DND-41 (cell line): ENCODE results near the gene GRK6.

ENCODE experiments used
- ATAC-seq: fragments of 200-7000 bp; cut with Tn5 transposase; 3 replicates; pipeline ENCODE4 v1.9.1; 2021; ENCODE audit warnings: low read depth; ENCODE audit not compliant: insufficient read depth
- DNase-seq: peaks from one replicate; pipeline ENCODE4 v3.0.0-alpha.2; 2020
- H2AFZ ChIP-seq: 2 replicates; pipeline ENCODE4 v1.6.0; 2012; ENCODE audit warnings: low read depth, low read length
- H3K27ac ChIP-seq: 2 replicates; pipeline ENCODE4 v1.5.1; 2012; ENCODE audit warnings: low read length, inconsistent platforms
- H3K27me3 ChIP-seq: fragments of 200-600 bp; sonication (generic); 2 replicates; pipeline ENCODE4 v1.6.0; 2012; ENCODE audit warnings: low read length, mild to moderate bottlenecking, inconsistent platforms; ENCODE audit not compliant: insufficient read depth, poor library complexity
- H3K36me3 ChIP-seq: 2 replicates; pipeline ENCODE4 v1.5.1; 2012; ENCODE audit warnings: low read length, inconsistent platforms; ENCODE audit not compliant: insufficient read depth
- H3K4me1 ChIP-seq: 2 replicates; pipeline ENCODE4 v1.5.1; 2012; ENCODE audit warnings: mild to moderate bottlenecking, low read length; ENCODE audit not compliant: insufficient read depth
- H3K4me2 ChIP-seq: 2 replicates; pipeline ENCODE4 v1.6.0; 2012; ENCODE audit warnings: mild to moderate bottlenecking, moderate library complexity, low read length, inconsistent platforms; ENCODE audit not compliant: insufficient read depth
- H3K4me3 ChIP-seq, 2 experiments: fragments of 200-600 bp in 1 of 2; shearing (Covaris generic) in 1 of 2; 2 replicates each; pipeline ENCODE4 v1.5.1; 2012 to 2016; ENCODE audit warnings: inconsistent platforms in 2 of 2, low read length in 2 of 2, mild to moderate bottlenecking in 2 of 2, low read depth in 1 of 2, moderate library complexity in 1 of 2
- H3K79me2 ChIP-seq: 2 replicates; pipeline ENCODE4 v1.6.0; 2012; ENCODE audit warnings: low read length, inconsistent platforms; ENCODE audit not compliant: insufficient read depth
- H3K9ac ChIP-seq: 2 replicates; pipeline ENCODE4 v1.6.0; 2012; ENCODE audit warnings: low read depth, mild to moderate bottlenecking, inconsistent platforms, low read length, moderate library complexity
- H3K9me3 ChIP-seq: 2 replicates; pipeline ENCODE4 v1.5.1; 2012; ENCODE audit warnings: low read length, moderate library complexity, mild to moderate bottlenecking, inconsistent platforms; ENCODE audit not compliant: insufficient read depth, severe bottlenecking
- H4K20me1 ChIP-seq: 2 replicates; pipeline ENCODE4 v1.6.0; 2012; ENCODE audit warnings: low read length; ENCODE audit not compliant: insufficient read depth
- CTCF ChIP-seq: IDR thresholded peaks from 2 replicates; pipeline ENCODE4 v1.5.1; 2012; ENCODE audit warnings: borderline replicate concordance, low read length, moderate library complexity, mild to moderate bottlenecking; ENCODE audit not compliant: poor library complexity, severe bottlenecking; ENCODE audit errors: extremely low read depth
- EZH2 ChIP-seq: IDR thresholded peaks from 3 replicates; pipeline ENCODE4 v1.6.1; 2012; ENCODE audit warnings: borderline replicate concordance, low read depth, mild to moderate bottlenecking, moderate library complexity, low read length, inconsistent platforms; ENCODE audit not compliant: severe bottlenecking

Gene GRK6

GRCh38 chr5:177448244-177448950, 21.9 kb downstream of the GRK6 start:
- no peak for DNase-seq
- Histone ChIP-seq H3K27ac (no peak overlapping the region), H4K20me1 (peaks cover 70% of the 10 kb centered on the region), H3K4me1 (peaks cover 23% of the 10 kb centered on the region), H3K36me3 (no peaks in the 10 kb centered on the region), H3K79me2 (no peaks in the 10 kb centered on the region), H3K9ac (no peak overlapping the region), H3K27me3 (peaks cover 49% of the 10 kb centered on the region), H3K4me3 (no peak overlapping the region), H2AFZ (no peak overlapping the region), H3K4me2 (no peak overlapping the region), H3K9me3 (no peaks in the 10 kb centered on the region)
- ATAC-seq, result no peak
- TF ChIP-seq CTCF (no peak), EZH2 (no peak)

DNA sequence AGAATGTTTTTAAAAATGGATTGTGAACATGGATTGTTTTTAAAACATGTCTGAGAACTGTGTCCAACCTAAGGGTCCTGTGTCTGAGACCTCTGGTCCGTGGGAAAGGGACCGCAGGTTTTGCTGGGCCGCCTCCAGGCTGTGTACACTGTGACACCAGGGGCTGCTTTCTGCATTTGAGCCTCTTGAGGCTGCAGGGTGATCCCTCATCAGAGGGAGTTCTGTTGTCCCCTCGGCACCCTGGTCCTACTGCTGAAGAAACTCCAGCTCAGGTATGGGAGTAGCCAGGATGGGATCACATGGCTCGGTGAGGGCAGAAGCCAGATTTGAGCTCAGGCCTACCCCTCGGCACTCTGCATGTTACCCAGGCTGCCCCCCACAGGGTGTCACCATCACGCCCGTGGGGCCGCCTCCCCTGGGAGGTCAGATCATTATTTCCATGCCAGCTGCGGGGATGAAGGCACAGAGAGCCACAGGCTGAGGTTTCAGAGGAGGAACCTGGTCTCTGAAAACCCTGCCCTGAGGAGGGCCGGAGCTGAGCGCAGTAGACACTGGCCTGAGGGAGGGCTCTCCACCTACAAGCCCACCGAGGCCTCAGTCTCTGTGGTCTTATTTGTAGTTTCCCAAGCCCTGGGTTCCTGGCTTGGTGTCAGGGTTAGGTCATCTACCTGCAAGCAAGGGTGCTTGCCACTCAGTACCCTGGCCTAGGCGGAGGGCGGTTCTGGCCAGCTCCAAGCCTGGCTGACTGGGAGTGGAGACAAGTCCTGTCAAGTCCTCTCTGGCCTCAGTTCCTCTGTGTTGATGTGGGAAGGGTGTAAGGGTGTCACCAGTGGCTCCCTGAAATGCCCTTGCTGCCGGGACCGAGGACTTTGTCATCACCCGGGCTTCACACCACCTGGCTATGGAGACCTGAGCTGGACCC, 22.9 kb downstream of the GRK6 start:
- no peak for TF ChIP-seq CTCF
- no peak for TF ChIP-seq EZH2
- H3K79me2 ChIP-seq, result no peaks in the 10 kb centered on the region
- no peaks in the 10 kb centered on the region for H3K36me3 ChIP-seq
- H3K9me3 ChIP-seq, result no peaks in the 10 kb centered on the region
- no peak for DNase-seq
- no peak overlapping the region for H3K27ac ChIP-seq
- peaks cover 30% of the 10 kb centered on the region for H3K4me1 ChIP-seq
- peaks cover 70% of the 10 kb centered on the region for H4K20me1 ChIP-seq
- H2AFZ ChIP-seq, result no peak overlapping the region
- H3K4me3 ChIP-seq, result no peak overlapping the region
- ATAC-seq, result no peak
- H3K27me3 ChIP-seq, result peaks cover 49% of the 10 kb centered on the region
- H3K9ac ChIP-seq, result no peak overlapping the region
- H3K4me2 ChIP-seq, result no peak overlapping the region

GRCh38 chr5:177450667-177451424, 24.4 kb downstream of the GRK6 start:
- Histone ChIP-seq H3K27ac (no peak overlapping the region), H3K4me1 (peaks cover 42% of the 10 kb centered on the region), H2AFZ (no peak overlapping the region), H3K4me3 (no peak overlapping the region), H3K9me3 (no peaks in the 10 kb centered on the region), H3K79me2 (no peaks in the 10 kb centered on the region), H4K20me1 (peaks cover 58% of the 10 kb centered on the region), H3K4me2 (no peak overlapping the region), H3K9ac (no peak overlapping the region), H3K27me3 (peaks cover 39% of the 10 kb centered on the region), H3K36me3 (no peaks in the 10 kb centered on the region)
- no peak for ATAC-seq
- DNase-seq, result no peak
- TF ChIP-seq EZH2 (no peak), CTCF (no peak)
